Activated CD4-positive, alpha-beta memory T cell treated with anti-CD3 and anti-CD28 coated beads for 36 hours (primary cell): ENCODE data around the gene TRAPPC2L. TPM values are rescaled to one million over a fixed set of nuclear protein-coding genes. Genes with fewer than 3 reads are reported as not detected.

ENCODE experiments used
- CTCF ChIA-PET: fragments of 350-600 bp; sonication (Branson Sonifier 250); formaldehyde crosslinking; loops from one replicate; lab custom pipeline; 2021; ENCODE audit warnings: antibody characterized with exemption, inconsistent platforms; lab: Charles Lee
- POLR2A ChIA-PET: fragments of 350-600 bp; sonication (Branson Sonifier 250); formaldehyde crosslinking; loops from one replicate; lab custom pipeline; 2021; ENCODE audit warnings: antibody characterized with exemption; lab: Charles Lee
- DNase-seq: peaks from one replicate; pipeline ENCODE4 v3.0.0-alpha.2; 2020
- H3K27ac Mint-ChIP-seq: one replicate; pipeline ENCODE4 v1.8.0; 2021; ENCODE audit warnings: mixed read lengths
- H3K27me3 Mint-ChIP-seq: one replicate; pipeline ENCODE4 v1.8.0; 2021; ENCODE audit warnings: mixed read lengths
- H3K36me3 Mint-ChIP-seq: one replicate; pipeline ENCODE4 v1.8.0; 2021; ENCODE audit warnings: mixed read lengths
- H3K4me1 Mint-ChIP-seq: one replicate; pipeline ENCODE4 v1.8.0; 2021; ENCODE audit warnings: low read depth, mixed read lengths
- H3K4me3 Mint-ChIP-seq: one replicate; pipeline ENCODE4 v1.8.0; 2021; ENCODE audit warnings: mild to moderate bottlenecking, mixed read lengths
- H3K9me3 Mint-ChIP-seq: one replicate; pipeline ENCODE4 v1.8.0; 2021; ENCODE audit warnings: mixed read lengths
- intact Hi-C: fragments of 100-400 bp; cut with micrococcal nuclease; formaldehyde crosslinking; loops from one replicate; pipeline ENCODE4 v1.15.1; 2023
- total RNA-seq, 2 experiments: library from RNA; stranded (reverse); gene quantifications; one replicate each; pipeline ENCODE4 v1.2.3, GENCODE V29; 2021

The TRAPPC2L gene
- total RNA-seq, 2 experiments from 2014 or later, result 63.6 to 71.5 TPM

DNA sequence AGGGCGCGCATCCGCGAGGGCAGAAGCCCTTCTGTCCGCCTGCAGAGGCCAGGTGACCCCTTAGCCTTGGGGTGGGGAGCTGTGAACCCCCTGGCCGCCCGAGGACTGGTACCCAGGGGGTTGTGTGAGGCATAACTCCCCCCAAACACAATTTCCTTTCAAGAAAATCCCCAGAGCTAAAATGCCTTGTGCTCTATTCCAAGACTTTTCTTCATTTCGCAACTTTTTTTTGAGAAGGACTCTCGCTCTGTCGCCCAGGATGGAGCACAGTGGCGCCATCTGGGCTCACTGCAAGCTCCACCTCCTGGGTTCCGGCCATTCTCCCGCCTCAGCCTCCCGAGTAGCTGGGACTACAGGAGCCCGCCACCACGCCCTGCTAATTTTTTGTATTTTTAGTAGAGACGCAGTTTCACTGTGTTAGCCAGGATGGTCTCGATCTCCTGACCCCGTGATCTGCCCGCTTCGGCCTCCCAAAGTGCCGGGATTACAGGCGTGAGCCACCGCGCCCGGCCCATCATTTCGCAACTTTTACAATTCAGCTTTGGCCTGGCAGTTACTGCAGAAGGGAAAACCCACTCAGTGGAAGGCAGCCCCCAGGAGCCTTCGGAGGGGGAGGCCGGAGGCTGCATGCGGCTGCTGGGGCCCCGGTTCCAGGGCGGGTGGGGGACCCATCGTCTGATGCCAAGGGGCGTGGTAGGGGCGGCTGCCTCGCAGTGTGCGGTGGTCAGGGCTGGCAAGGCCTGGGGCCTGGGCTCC is 44.2 kb upstream of the TRAPPC2L start:
- Mint-ChIP-seq H3K27me3 (no peaks in the 10 kb centered on the region), H3K9me3 (no peaks in the 10 kb centered on the region), H3K27ac (peak overlapping the region; percentile 94), H3K4me1 (peaks cover 27% of the 10 kb centered on the region), H3K36me3 (peaks cover 28% of the 10 kb centered on the region), H3K4me3 (peak overlapping the region; percentile 82)
- ChIA-PET POLR2A (interaction anchor here (0.6 to 6.9 kb wide), 10 partner anchors 10 to 281 kb away, joined by 3 to 81 read pairs (median 4); partner anchors contain the start of genes ACSF3, CDT1, GALNS and PIEZO1), CTCF (interaction anchor here (0.8 to 5.2 kb wide), 21 partner anchors 10 to 434 kb away, joined by 3 to 39 read pairs (median 4); partner anchors contain the start of genes CDH15, CDT1, GALNS and PIEZO1)
- intact Hi-C loops, result loop anchor here (1.0 to 10.0 kb wide), 4 partner anchors 9 to 404 kb away; partner anchors contain the start of genes ACSF3, CDT1 and TRAPPC2L
- DNase-seq, result peak; percentile 63

DNA sequence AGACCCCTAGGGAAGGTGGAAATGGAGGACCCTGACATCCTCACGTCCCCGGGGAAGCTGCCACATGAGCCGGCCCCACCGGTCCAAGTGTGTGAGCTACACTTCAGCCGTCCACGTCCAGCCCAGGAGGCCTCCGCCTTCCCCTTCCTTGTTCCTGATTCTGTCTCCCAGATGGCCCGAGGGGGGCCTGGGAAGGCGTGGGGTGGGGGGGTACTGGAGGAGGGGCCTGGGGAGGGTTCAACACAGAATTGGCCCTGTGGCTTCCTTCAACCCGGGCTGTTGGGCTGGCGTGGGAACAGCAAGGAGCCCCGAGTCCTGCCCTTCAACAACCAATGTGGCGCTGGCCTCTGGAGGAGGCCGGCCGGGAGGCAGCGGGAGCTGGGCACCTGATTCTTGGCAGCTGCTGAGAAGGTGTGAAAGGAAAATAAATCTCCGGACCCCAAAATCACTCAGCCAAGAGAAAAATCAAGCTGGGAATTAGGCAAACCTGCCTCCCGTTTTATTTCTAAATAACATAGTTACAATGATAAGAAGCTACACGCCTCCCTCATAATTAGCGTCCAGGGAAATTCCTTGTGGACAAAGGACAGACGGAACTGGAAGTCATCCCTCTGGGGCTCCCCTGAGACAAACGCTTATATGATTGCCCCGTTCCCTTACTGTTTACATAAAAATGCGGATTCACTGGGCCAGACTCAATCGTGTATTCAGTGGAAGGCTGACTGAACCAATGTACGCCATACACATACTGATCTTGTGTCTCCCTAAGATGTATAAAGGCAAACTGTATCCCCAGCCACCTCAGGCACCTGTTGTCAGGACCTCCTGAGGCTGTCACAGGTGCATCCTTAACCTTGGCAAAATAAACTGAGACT is 43.4 kb upstream of the TRAPPC2L start:
- CTCF ChIA-PET, result interaction anchor here (1.1 to 5.2 kb wide), 10 partner anchors 10 to 433 kb away, joined by 3 to 39 read pairs (median 4); partner anchors contain the start of genes CDT1, GALNS and TRAPPC2L

DNA sequence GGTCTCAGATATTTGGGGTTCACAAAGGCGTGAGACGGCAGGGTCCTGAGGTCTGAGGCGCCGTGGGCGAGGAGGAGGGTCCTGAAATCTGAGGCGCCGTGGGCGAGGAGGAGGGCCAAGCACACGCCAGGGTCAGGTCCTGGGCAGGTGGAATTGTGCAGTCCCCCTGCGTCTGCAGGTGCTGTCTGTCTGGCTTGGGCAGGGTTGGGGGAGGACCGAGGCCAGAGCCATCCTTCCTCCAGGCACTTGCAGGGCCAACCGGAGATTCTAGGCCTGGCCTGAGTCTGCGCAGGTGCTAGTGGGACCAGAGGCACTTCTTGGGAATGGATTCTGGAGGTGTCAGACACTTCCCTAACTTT is 42.8 kb upstream of the TRAPPC2L start:
- Mint-ChIP-seq H3K4me1 (peaks cover 16% of the 10 kb centered on the region), H3K9me3 (no peaks in the 10 kb centered on the region), H3K4me3 (no peak overlapping the region), H3K36me3 (peaks cover 17% of the 10 kb centered on the region), H3K27ac (no peak overlapping the region), H3K27me3 (no peaks in the 10 kb centered on the region)
- intact Hi-C loops, result loop anchor here (10.0 kb wide), 1 partner anchor 281 kb away; the partner anchor contains the start of gene ACSF3
- no peak for DNase-seq
- POLR2A ChIA-PET, result no interaction called here
- CTCF ChIA-PET, result interaction anchor here (1.3 to 5.2 kb wide), 4 partner anchors 33 to 402 kb away, joined by 3 to 39 read pairs (median 8); partner anchors contain the start of genes GALNS and TRAPPC2L

More for the DNA sequence above, 43.4 kb upstream of the TRAPPC2L start:
- POLR2A ChIA-PET, result interaction anchor here (4.8 to 6.9 kb wide), 2 partner anchors 31 to 111 kb away, joined by 28 to 81 read pairs; partner anchors contain the start of gene PIEZO1
- H3K36me3 Mint-ChIP-seq, result peaks cover 20% of the 10 kb centered on the region
- H3K27ac Mint-ChIP-seq, result peak overlapping the region; percentile 5
- no peak for DNase-seq
- H3K4me1 Mint-ChIP-seq, result peaks cover 19% of the 10 kb centered on the region
- H3K27me3 Mint-ChIP-seq, result no peaks in the 10 kb centered on the region
- H3K9me3 Mint-ChIP-seq, result no peaks in the 10 kb centered on the region
- intact Hi-C loops, result loop anchor here (10.0 kb wide), 1 partner anchor 281 kb away; the partner anchor contains the start of gene ACSF3
- no peak overlapping the region for H3K4me3 Mint-ChIP-seq

DNA sequence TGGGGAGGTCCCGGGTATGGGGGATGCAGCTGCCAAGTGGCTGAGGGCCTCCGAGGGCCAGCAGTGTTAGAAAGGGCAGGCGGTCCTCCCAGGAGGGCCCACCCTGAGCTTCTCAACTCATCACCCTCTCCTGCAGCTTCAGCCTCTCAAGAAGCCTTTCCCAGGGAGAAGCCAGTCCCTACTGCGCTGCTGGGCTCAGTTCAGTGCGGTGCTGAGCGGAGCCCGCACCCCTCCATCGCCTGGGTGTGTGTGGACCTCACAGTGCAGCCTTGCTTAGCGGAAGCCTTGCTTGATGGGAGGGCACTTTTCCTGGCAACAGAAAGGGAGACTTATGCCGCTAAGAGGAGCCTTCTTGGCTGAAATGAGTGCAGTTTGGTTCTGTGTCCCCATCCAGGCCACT is 41.7 kb upstream of the TRAPPC2L start:
- Mint-ChIP-seq H3K27me3 (no peaks in the 10 kb centered on the region), H3K9me3 (no peaks in the 10 kb centered on the region), H3K27ac (no peak overlapping the region), H3K36me3 (peaks cover 8% of the 10 kb centered on the region), H3K4me1 (peaks cover 6% of the 10 kb centered on the region), H3K4me3 (no peak overlapping the region)
- intact Hi-C loops, result loop anchor here (10.0 kb wide), 1 partner anchor 280 kb away; the partner anchor contains the start of gene ACSF3
- CTCF ChIA-PET, result interaction anchor here (0.8 to 2.0 kb wide), 9 partner anchors 15 to 353 kb away, joined by 3 to 14 read pairs (median 3); partner anchors contain the start of genes GALNS and TRAPPC2L
- no peak for DNase-seq
- POLR2A ChIA-PET, result no interaction called here

DNA sequence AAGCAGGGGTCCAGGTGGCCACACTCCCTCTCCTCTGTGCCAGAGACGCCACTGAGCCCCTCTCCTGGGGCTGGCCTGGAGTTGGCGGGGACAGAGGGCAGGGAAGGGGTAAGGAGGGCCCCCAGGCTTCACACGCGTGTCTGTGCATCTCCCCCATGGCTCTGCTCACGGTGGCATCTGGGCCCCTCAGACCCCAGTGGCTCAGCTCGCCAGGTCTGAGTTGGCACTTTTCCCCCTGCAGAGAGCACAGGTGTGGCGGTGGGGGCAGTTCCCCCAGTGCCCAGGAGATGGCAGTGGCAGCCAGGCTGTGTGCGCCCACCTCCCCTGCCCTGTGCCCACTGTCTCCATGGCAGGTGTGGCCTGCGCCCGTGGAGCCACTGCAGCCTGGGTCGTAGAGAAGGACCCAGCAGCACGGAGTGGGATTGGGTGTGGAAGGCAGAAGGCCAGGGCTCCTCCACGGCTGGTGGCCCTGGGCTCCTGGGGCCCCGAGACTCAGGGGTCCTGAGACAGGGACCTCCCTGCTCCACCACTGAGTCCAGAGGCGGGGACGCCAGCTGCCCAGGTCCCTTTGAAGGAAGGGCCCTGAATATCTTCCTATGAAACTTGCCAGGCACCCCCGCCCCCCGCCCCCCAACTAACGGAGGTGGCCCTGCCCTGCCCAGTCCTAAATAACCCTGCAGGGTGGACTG is 40.9 kb upstream of the TRAPPC2L start:
- intact Hi-C loops, result loop anchor here (2.0 to 10.0 kb wide), 2 partner anchors 279 to 351 kb away; partner anchors contain the start of gene ACSF3
- Mint-ChIP-seq H3K4me1 (peaks cover 4% of the 10 kb centered on the region), H3K36me3 (no peaks in the 10 kb centered on the region), H3K9me3 (no peaks in the 10 kb centered on the region), H3K27ac (no peak overlapping the region), H3K27me3 (no peaks in the 10 kb centered on the region), H3K4me3 (no peak overlapping the region)
- CTCF ChIA-PET, result interaction anchor here (0.8 to 2.0 kb wide), 6 partner anchors 16 to 352 kb away, joined by 3 to 14 read pairs (median 3); partner anchors contain the start of genes GALNS and TRAPPC2L
- DNase-seq, result peak; percentile 70
- POLR2A ChIA-PET, result no interaction called here

DNA sequence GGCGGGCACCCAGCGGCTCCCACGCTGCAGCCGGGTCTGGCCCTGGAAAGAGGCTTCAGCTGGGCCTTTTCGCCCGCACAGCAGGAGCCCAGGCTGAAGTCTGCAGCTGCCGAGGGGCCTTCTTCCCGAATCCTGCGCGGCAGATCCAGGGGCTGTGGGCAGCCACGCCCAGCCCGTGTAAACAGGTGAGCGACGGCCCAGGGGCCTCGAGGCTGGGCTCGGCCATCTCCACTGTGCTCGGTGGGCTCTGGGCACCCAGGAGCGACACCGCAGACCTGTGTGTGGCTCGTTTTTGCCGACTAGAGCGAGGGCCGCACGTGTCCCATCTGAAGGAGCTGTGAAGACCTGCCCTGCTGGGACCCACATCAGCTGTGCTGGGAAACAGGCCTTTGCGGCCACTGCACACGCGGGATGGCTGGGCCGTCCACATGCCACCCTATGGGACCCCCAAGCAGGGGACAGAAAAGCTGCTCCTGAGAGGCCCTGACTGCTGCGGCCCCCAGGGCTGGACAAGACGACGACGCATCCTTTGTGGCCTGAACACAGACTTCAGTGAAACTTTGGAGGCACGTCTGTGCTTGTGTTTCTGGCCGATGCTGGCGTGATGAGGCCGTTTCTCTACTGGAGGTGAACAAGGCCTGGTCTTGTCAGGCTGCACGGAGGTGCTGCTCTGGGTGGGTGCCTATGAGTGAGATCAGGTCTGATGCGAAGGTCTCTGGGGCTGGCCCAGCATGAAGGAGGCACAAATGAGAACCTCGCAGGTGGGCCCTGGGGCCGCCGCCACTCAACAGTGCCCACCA is 40.0 kb upstream of the TRAPPC2L start:
- intact Hi-C loops, result loop anchor here (2.0 to 10.0 kb wide), 2 partner anchors 278 to 350 kb away; partner anchors contain the start of gene ACSF3
- CTCF ChIA-PET, result interaction anchor here (1.5 to 2.0 kb wide), 2 partner anchors 41 to 350 kb away, joined by 4 to 14 read pairs; partner anchors contain the start of genes GALNS and TRAPPC2L

DNA sequence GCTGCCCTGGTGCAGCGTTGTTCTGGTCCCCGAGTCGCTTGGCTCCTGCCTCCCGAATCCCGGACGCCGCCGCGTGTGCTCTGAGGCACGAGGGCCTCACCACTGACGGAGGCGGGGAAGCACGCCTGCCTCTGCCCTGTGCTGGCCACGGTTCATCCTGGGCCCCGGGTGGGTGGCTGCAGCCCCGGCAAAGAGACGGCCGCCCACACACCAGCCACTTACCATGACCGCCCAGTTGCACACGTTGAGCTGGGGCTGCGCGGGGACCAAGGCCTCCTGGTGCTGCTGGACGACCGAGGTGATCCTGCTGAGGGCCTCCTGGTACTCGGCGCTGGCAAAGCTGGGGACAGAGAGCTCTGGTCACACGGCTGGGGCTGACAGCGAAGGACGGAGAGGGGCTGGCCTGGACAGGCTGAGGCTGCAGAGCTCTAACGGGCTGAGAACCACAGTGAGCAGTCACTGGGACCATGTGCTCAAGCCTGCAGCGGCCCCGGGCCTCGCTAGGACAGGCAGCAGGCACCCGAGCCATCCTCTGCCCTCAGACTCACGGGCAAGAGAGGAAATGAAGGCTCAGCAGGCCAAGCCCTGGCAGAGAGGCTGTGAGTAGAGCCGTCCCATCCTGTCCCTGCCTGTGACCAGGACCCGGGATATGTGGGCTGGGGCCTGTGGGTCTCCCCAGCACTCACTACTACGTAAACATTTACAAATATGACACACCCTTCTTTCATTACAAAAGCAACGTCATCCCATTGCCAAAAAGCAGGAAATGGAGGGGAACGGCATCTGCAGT is 38.9 kb upstream of the TRAPPC2L start:
- no peaks in the 10 kb centered on the region for H3K36me3 Mint-ChIP-seq
- no peaks in the 10 kb centered on the region for H3K9me3 Mint-ChIP-seq
- H3K4me3 Mint-ChIP-seq, result no peak overlapping the region
- H3K27me3 Mint-ChIP-seq, result no peaks in the 10 kb centered on the region
- H3K4me1 Mint-ChIP-seq, result no peaks in the 10 kb centered on the region
- intact Hi-C loops, result loop anchor here (2.0 to 10.0 kb wide), 2 partner anchors 277 to 349 kb away; partner anchors contain the start of gene ACSF3
- ChIA-PET POLR2A (no interaction called here), CTCF (interaction anchor here (1.1 to 1.5 kb wide), 2 partner anchors 40 to 349 kb away, joined by 4 read pairs; no protein-coding TSS in a partner anchor)
- no peak for DNase-seq
- H3K27ac Mint-ChIP-seq, result no peak overlapping the region

More for the DNA sequence above, 40.0 kb upstream of the TRAPPC2L start:
- peaks cover 4% of the 10 kb centered on the region for H3K4me1 Mint-ChIP-seq
- no peaks in the 10 kb centered on the region for H3K27me3 Mint-ChIP-seq
- no peak overlapping the region for H3K4me3 Mint-ChIP-seq
- no peaks in the 10 kb centered on the region for H3K9me3 Mint-ChIP-seq
- H3K27ac Mint-ChIP-seq, result no peak overlapping the region
- POLR2A ChIA-PET, result no interaction called here
- no peaks in the 10 kb centered on the region for H3K36me3 Mint-ChIP-seq
- no peak for DNase-seq

DNA sequence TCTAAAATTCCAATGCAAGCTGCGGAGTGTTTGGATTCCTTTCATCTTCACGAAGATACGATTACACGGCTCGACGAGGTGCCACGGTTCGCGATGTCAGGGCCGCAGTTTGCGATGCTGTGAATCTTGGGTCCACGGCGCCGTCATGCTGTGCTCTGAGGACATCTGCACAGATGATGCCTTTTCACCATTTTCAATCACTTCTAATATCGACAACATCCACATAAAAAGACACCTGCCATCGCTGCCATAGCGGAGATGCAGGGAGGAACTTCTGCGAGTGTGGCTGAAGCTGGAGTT is 38.4 kb upstream of the TRAPPC2L start:
- CTCF ChIA-PET, result interaction anchor here (0.9 to 1.1 kb wide), 2 partner anchors 14 to 39 kb away, joined by 3 to 4 read pairs; no protein-coding TSS in a partner anchor
- POLR2A ChIA-PET, result no interaction called here
- intact Hi-C loops, result loop anchor here (10.0 kb wide), 1 partner anchor 276 kb away; the partner anchor contains the start of gene ACSF3
- Mint-ChIP-seq H3K4me3 (no peak overlapping the region), H3K27me3 (no peaks in the 10 kb centered on the region), H3K4me1 (no peaks in the 10 kb centered on the region), H3K9me3 (no peaks in the 10 kb centered on the region), H3K36me3 (no peaks in the 10 kb centered on the region), H3K27ac (no peak overlapping the region)
- DNase-seq, result no peak

DNA sequence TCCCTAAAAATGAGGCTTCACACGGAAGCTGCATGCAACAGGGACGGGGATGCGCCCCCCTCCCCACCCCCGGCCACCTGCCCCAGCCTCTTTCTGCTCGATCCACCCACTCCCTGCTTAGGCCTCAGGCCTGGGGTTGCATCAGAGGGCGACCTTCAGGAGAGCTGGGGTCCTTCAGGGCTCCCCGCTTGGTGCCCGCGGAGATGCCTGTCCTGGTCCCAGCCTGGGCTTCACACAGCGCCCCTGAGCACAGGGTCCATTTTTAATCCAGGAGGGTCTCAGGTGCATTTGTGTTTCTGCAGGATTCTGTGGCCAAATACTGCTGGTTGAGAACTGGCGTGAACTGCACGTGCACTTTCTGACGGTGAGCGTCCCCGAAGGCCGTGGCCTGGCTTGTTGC is 37.8 kb upstream of the TRAPPC2L start:
- intact Hi-C loops, result loop anchor here (10.0 kb wide), 1 partner anchor 276 kb away; the partner anchor contains the start of gene ACSF3
- POLR2A ChIA-PET, result no interaction called here

More for the DNA sequence above, 37.8 kb upstream of the TRAPPC2L start:
- H3K4me3 Mint-ChIP-seq, result no peak overlapping the region
- H3K27me3 Mint-ChIP-seq, result no peaks in the 10 kb centered on the region
- no peak overlapping the region for H3K27ac Mint-ChIP-seq
- no peaks in the 10 kb centered on the region for H3K36me3 Mint-ChIP-seq
- no peaks in the 10 kb centered on the region for H3K4me1 Mint-ChIP-seq
- DNase-seq, result no peak
- H3K9me3 Mint-ChIP-seq, result no peaks in the 10 kb centered on the region
- CTCF ChIA-PET, result interaction anchor here (0.9 to 1.8 kb wide), 2 partner anchors 14 to 348 kb away, joined by 3 to 4 read pairs; no protein-coding TSS in a partner anchor
